HepG2 (cell line): ENCODE measurements around the gene E2F1. TPM values are rescaled to one million over a fixed set of nuclear protein-coding genes. Genes with fewer than 3 reads are reported as not detected.

ENCODE experiments used
- ATAC-seq: fragments of 200-7000 bp; cut with Tn5 transposase; 3 replicates; pipeline ENCODE4 v1.9.1; 2020; ENCODE audit warnings: mild to moderate bottlenecking, moderate library complexity
- BruUV-seq: library from RNA; stranded (reverse); fragments of 400-500 nt; replicated peaks from 2 replicates; lab custom pipeline; 2021; lab: Mats Ljungman, UMichigan
- CTCF ChIA-PET: fragments of 300-600 bp; formaldehyde crosslinking; extraction: SDS; loops from one replicate; lab custom pipeline; 2021; ENCODE audit warnings: low total read pairs, inconsistent platforms, low intra/inter-chr PET ratio; lab: Yijun Ruan, JAX
- POLR2A ChIA-PET: fragments of 350-600 bp; sonication (Branson Sonifier 250); formaldehyde crosslinking; loops from one replicate; lab custom pipeline; 2020; ENCODE audit warnings: antibody characterized with exemption, inconsistent platforms; lab: Yijun Ruan, JAX
- DNase-seq: peaks from one replicate; pipeline ENCODE4 v3.0.0-alpha.2; 2015; ENCODE audit warnings: low spot score
- FAIRE-seq: peaks from 3 replicates; lab custom pipeline; 2011; peaks lifted over from hg19 to GRCh38; lab: Jason Lieb, UNC
- H2AFZ ChIP-seq: one replicate; pipeline ENCODE4 v1.6.1; 2011; ENCODE audit warnings: low read length, inconsistent platforms
- H3K27ac ChIP-seq: fragments of 300-600 bp; 3 replicates; pipeline ENCODE4 v1.8.0; 2011; ENCODE audit warnings: mixed run types, mild to moderate bottlenecking, mixed read lengths, low read length, inconsistent platforms; ENCODE audit not compliant: insufficient read depth; ENCODE audit errors: extremely low read length
- H3K27me3 ChIP-seq, 2 experiments: fragments of 200-600 bp in 1 of 2; 2 replicates in 1 of 2; 3 replicates in 1 of 2; pipeline versions ENCODE4 v1.6.0 to v1.8.0; 2011; ENCODE audit warnings: low read length in 2 of 2, mild to moderate bottlenecking in 2 of 2, moderate library complexity in 2 of 2, inconsistent platforms in 1 of 2; ENCODE audit not compliant: insufficient read depth in 2 of 2, control insufficient read depth in 1 of 2
- H3K36me3 ChIP-seq, 2 experiments: fragments of 200-600 bp in 1 of 2; replicated peaks in 1 of 2; 2 replicates in 1 of 2; 3 replicates in 1 of 2; pipeline versions ENCODE4 v1.5.1 to v1.8.0; 2011; ENCODE audit warnings: low read length in 2 of 2, inconsistent platforms in 1 of 2; ENCODE audit not compliant: insufficient read depth in 2 of 2, control insufficient read depth in 1 of 2
- H3K4me1 ChIP-seq: 2 replicates; pipeline ENCODE4 v1.5.1; 2012; ENCODE audit warnings: low read length, inconsistent platforms; ENCODE audit not compliant: insufficient read depth
- H3K4me2 ChIP-seq: 2 replicates; pipeline ENCODE4 v1.6.0; 2011; ENCODE audit warnings: low read depth, low read length, inconsistent platforms
- H3K4me3 ChIP-seq, 3 experiments: fragments of 200-600 bp in 1 of 3; sonication (generic), shearing (Covaris generic) in 1 of 3; replicated peaks in 1 of 3; 2 replicates each; pipeline ENCODE4 v1.5.1; 2011 to 2016; ENCODE audit warnings: low read length in 3 of 3, inconsistent platforms in 2 of 3, low read depth in 2 of 3, mild to moderate bottlenecking in 2 of 3, control low read depth in 1 of 3, mixed read lengths in 1 of 3; ENCODE audit not compliant: insufficient read depth in 1 of 3
- H3K79me2 ChIP-seq: one replicate; pipeline ENCODE4 v1.6.1; 2011; ENCODE audit warnings: low read length, inconsistent platforms; ENCODE audit not compliant: insufficient read depth
- H3K9ac ChIP-seq: 2 replicates; pipeline ENCODE4 v1.6.0; 2011; ENCODE audit warnings: mild to moderate bottlenecking, low read depth, low read length, inconsistent platforms; ENCODE audit not compliant: insufficient read depth
- H3K9me3 ChIP-seq: 2 replicates; pipeline ENCODE4 v1.5.1; 2012; ENCODE audit warnings: mild to moderate bottlenecking, low read length
- H4K20me1 ChIP-seq: 2 replicates; pipeline ENCODE4 v1.6.0; 2011; ENCODE audit warnings: inconsistent platforms, mild to moderate bottlenecking, low read length, moderate library complexity; ENCODE audit not compliant: insufficient read depth
- FOXO1 ChIP-seq: sonication (generic); formaldehyde crosslinking; IDR thresholded peaks from 2 replicates; pipeline ENCODE4 v1.4.0; 2020; ENCODE audit warnings: missing genetic modification reagents
- GMEB1 ChIP-seq: sonication (generic); formaldehyde crosslinking; IDR thresholded peaks from 2 replicates; pipeline ENCODE4 v1.5.1; 2020; ENCODE audit warnings: missing genetic modification reagents, mild to moderate bottlenecking, borderline replicate concordance
- HDAC2 ChIP-seq: sonication (generic); formaldehyde crosslinking; IDR thresholded peaks from 2 replicates; pipeline ENCODE4 v1.4.0; 2020; ENCODE audit warnings: missing genetic modification reagents
- HOXA3 ChIP-seq: sonication (generic); formaldehyde crosslinking; IDR thresholded peaks from 2 replicates; pipeline ENCODE4 v1.5.0; 2020; ENCODE audit warnings: missing genetic modification reagents
- NCOR1 ChIP-seq: fragments of 200-600 bp; sonication (generic); IDR thresholded peaks from 2 replicates; pipeline ENCODE4 v1.7.0; 2017; ENCODE audit warnings: antibody characterized with exemption, low read length, borderline replicate concordance
- PRPF4 ChIP-seq: fragments of 200-400 bp; formaldehyde crosslinking; IDR thresholded peaks from 2 replicates; pipeline ENCODE4 v1.6.1; 2016; ENCODE audit warnings: low read length, low read depth; ENCODE audit not compliant: poor library complexity, severe bottlenecking
- SAP130 ChIP-seq: IDR thresholded peaks from 2 replicates; pipeline ENCODE4 v1.6.1; 2016; ENCODE audit warnings: low read depth
- YEATS4 ChIP-seq: sonication (generic); formaldehyde crosslinking; IDR thresholded peaks from 2 replicates; pipeline ENCODE4 v1.4.0; 2020; ENCODE audit warnings: missing genetic modification reagents, borderline replicate concordance
- ZBTB7A ChIP-seq: sonication (generic); formaldehyde crosslinking; IDR thresholded peaks from 2 replicates; pipeline ENCODE4 v1.8.0; 2022; ENCODE audit warnings: mild to moderate bottlenecking, missing genetic modification reagents
- ZNF343 ChIP-seq: sonication (generic); formaldehyde crosslinking; IDR thresholded peaks from 2 replicates; pipeline ENCODE4 v1.4.0; 2020; ENCODE audit warnings: mild to moderate bottlenecking, missing genetic modification reagents
- ZNF556 ChIP-seq: sonication (generic); formaldehyde crosslinking; IDR thresholded peaks from 2 replicates; pipeline ENCODE4 v1.4.0; 2020; ENCODE audit warnings: mild to moderate bottlenecking, missing genetic modification reagents, borderline replicate concordance
- ZNF619 ChIP-seq: sonication (generic); formaldehyde crosslinking; IDR thresholded peaks from 2 replicates; pipeline ENCODE4 v1.4.0; 2020; ENCODE audit warnings: mild to moderate bottlenecking, missing genetic modification reagents
- ZNF687 ChIP-seq: sonication (generic); formaldehyde crosslinking; IDR thresholded peaks from 2 replicates; pipeline ENCODE4 v1.5.1; 2020; ENCODE audit warnings: mild to moderate bottlenecking, missing genetic modification reagents, moderate library complexity
- ZNF850 ChIP-seq: sonication (generic); formaldehyde crosslinking; conservative IDR thresholded peaks from 2 replicates; pipeline ENCODE4 v1.9.0; 2021; ENCODE audit warnings: mild to moderate bottlenecking, missing genetic modification reagents
- ZSCAN29 ChIP-seq: sonication (generic); formaldehyde crosslinking; conservative IDR thresholded peaks from 2 replicates; pipeline ENCODE4 v1.4.0; 2020; ENCODE audit warnings: mild to moderate bottlenecking, missing genetic modification reagents
- WGBS: methylation state at CpG from one replicate; pipeline ENCODE4 v1.1.6; 2017; ENCODE audit warnings: low lambda C conversion rate; 5-methylcytosine and 5-hydroxymethylcytosine counted together
- in situ Hi-C: cut with HindIII; loops from 2 replicates; pipeline ENCODE4 v1.10.0; 2017; ENCODE audit warnings: low pct_unique_long_range_greater_than_20kb; ENCODE audit not compliant: extremely low pct_ligation_motif_present
- intact Hi-C: fragments of 100-400 bp; cut with micrococcal nuclease; formaldehyde crosslinking; loops from one replicate; pipeline ENCODE4 v1.10.0; 2022; ENCODE audit not compliant: unreplicated experiment
- polyA plus RNA-seq, 8 experiments: library from polyadenylated mRNA; depleted of rRNA in 3 of 8; stranded (reverse) in 7 of 8; unstranded in 1 of 8; fragments of >200 nt; fragmentation: Illumina TruSeq in 4 of 8; extraction: Trizol in 4 of 8; gene quantifications; 2 replicates each; pipeline versions ENCODE4 v1.2.1 to v1.2.3, GENCODE V29; 2011 to 2016; ENCODE audit warnings: low read depth in 4 of 8, missing spikeins in 1 of 8, mixed read lengths in 1 of 8; ENCODE audit not compliant: insufficient read depth in 1 of 8
- total RNA-seq, 5 experiments: library from RNA; depleted of rRNA; stranded (reverse); fragments of >200 nt; fragmentation: Illumina TruSeq; extraction: Trizol; gene quantifications; 2 replicates each; pipeline ENCODE4 v1.2.3, GENCODE V29; 2016; ENCODE audit warnings: low read depth in 1 of 5
- TF ChIP-seq, protein P1 (sequence below): IDR thresholded peaks from 2 replicates; pipeline ENCODE4 v1.6.1; 2016; ENCODE audit warnings: control low read depth

Gene E2F1
- total and polyA plus RNA-seq, 2 of the 13 experiments (the other 11 are each of a cell fraction or from before 2014, with no cell fraction given) = 25.5 to 39.4 TPM

- ATAC-seq (no peak), DNase-seq (no peak), FAIRE-seq (no peak)
- Histone ChIP-seq H3K79me2 (no peaks in the 10 kb centered on the region), H3K4me2 (no peak overlapping the region), H3K4me1 (peaks cover 47% of the 10 kb centered on the region), H3K9ac (no peak overlapping the region), H3K27me3 (no peaks in the 10 kb centered on the region), H3K4me3 (no peak overlapping the region), H3K9me3 (no peaks in the 10 kb centered on the region), H4K20me1 (no peaks in the 10 kb centered on the region), H3K27ac (no peak overlapping the region), H2AFZ (no peak overlapping the region), H3K36me3 (no peaks in the 10 kb centered on the region)
- no TSS peak for BruUV-seq
- in situ Hi-C loops = no loop called here
- WGBS = 61% methylated on average over 4 of the region's 4 CpGs
- CTCF ChIA-PET = no interaction called here
- no peak for TF ChIP-seq GMEB1 (CRISPR knock-in tag)
- TF ChIP-seq ZNF556 (CRISPR knock-in tag) = no peak
- no peak for TF ChIP-seq ZBTB7A
- no peak for TF ChIP-seq ZSCAN29 (CRISPR knock-in tag)
- no peak for TF ChIP-seq HOXA3 (CRISPR knock-in tag)
- TF ChIP-seq HDAC2 (CRISPR knock-in tag) = no peak
- no peak for TF ChIP-seq FOXO1
- TF ChIP-seq NCOR1 = no peak
- TF ChIP-seq ZNF850 = no peak
- TF ChIP-seq PRPF4 = no peak
- TF ChIP-seq ZNF687 (CRISPR knock-in tag) = no peak
- TF ChIP-seq ZNF343 (CRISPR knock-in tag) = no peak
- no peak for TF ChIP-seq ZNF619 (CRISPR knock-in tag)
- no peak for TF ChIP-seq YEATS4 (CRISPR knock-in tag)
- TF ChIP-seq, protein P1, sequence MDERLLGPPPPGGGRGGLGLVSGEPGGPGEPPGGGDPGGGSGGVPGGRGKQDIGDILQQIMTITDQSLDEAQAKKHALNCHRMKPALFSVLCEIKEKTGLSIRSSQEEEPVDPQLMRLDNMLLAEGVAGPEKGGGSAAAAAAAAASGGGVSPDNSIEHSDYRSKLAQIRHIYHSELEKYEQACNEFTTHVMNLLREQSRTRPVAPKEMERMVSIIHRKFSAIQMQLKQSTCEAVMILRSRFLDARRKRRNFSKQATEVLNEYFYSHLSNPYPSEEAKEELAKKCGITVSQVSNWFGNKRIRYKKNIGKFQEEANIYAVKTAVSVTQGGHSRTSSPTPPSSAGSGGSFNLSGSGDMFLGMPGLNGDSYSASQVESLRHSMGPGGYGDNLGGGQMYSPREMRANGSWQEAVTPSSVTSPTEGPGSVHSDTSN (CRISPR knock-in tag) = no peak
- TF ChIP-seq SAP130 = no peak
- POLR2A ChIA-PET = interaction anchor here (1.1 kb wide), 1 partner anchor 36 kb away, joined by 3 read pairs; no protein-coding TSS in a partner anchor
- intact Hi-C loops = no loop called here
Measured at GRCh38 chr20:33696448-33696847, 10.3 kb upstream of the E2F1 start.
